ENCODE data around the gene P3H2.
"Not testable (repeated sequence)": the region's sequence is repeated elsewhere in the genome, so short reads cannot be mapped to it uniquely, and the experiment has no call there.

P3H2 gene

GRCh38 chr3:189966843-189967242, 153.9 kb downstream of the P3H2 start:
- ChIA-PET CTCF (interaction anchor here (0.8 to 2.6 kb wide), 19 partner anchors 10 to 457 kb away, joined by 3 to 16 read pairs (median 5); partner anchors contain the start of gene CLDN1), POLR2A (no interaction called here)
- no peak for TF ChIP-seq CTCF (IDR thresholded peaks at IDR 0.05; ENCODE audit: control extremely low read depth, extremely low read depth, low read depth, missing control alignments)
- DNase-seq (ENCODE audit: extremely low spot score), result no peak

GRCh38 chr3:189964623-189965332, 155.9 kb downstream of the P3H2 start:
- TF ChIP-seq CTCF (IDR thresholded peaks at IDR 0.05; ENCODE audit: control extremely low read depth, extremely low read depth, low read depth, missing control alignments), result no peak
- ChIA-PET CTCF (interaction anchor here (0.7 to 3.3 kb wide), 8 partner anchors 10 to 733 kb away, joined by 3 to 15 read pairs (median 7); partner anchors contain the start of gene CLDN1), POLR2A (no interaction called here)
- DNase-seq (ENCODE audit: extremely low spot score), result no peak

- ChIA-PET CTCF (interaction anchor here (0.6 to 5.5 kb wide), 35 partner anchors 8 to 1088 kb away, joined by 3 to 56 read pairs (median 6); partner anchors contain the start of gene CLDN1), POLR2A (no interaction called here)
- no peak for TF ChIP-seq CTCF (IDR thresholded peaks at IDR 0.05; ENCODE audit: control extremely low read depth, extremely low read depth, low read depth, missing control alignments)
- DNase-seq (ENCODE audit: extremely low spot score), result no peak
These were observed 158.2 kb downstream of the P3H2 start for GRCh38 chr3:189962466-189962865.

GRCh38 chr3:189961522-189962161, 159.1 kb downstream of the P3H2 start:
- peak; percentile 75 for DNase-seq (ENCODE audit: extremely low spot score)
- TF ChIP-seq CTCF (IDR thresholded peaks at IDR 0.05; ENCODE audit: control extremely low read depth, extremely low read depth, low read depth, missing control alignments), result peak; percentile 85
- CTCF ChIA-PET, result interaction anchor here (0.6 to 5.5 kb wide), 67 partner anchors 11 to 1089 kb away, joined by 3 to 56 read pairs (median 4); partner anchors contain the start of genes CLDN1, IL1RAP and P3H2
- POLR2A ChIA-PET, result no interaction called here

GRCh38 chr3:189961086-189961485, 159.6 kb downstream of the P3H2 start:
- DNase-seq (ENCODE audit: extremely low spot score); POLR2A ChIA-PET: not testable (repeated sequence)
- CTCF ChIA-PET, result interaction anchor here (0.7 to 5.5 kb wide), 62 partner anchors 10 to 1090 kb away, joined by 3 to 56 read pairs (median 4); partner anchors contain the start of genes CLDN1, IL1RAP and P3H2

- TF ChIP-seq CTCF (IDR thresholded peaks at IDR 0.05; ENCODE audit: control extremely low read depth, extremely low read depth, low read depth, missing control alignments), result no peak
- DNase-seq (ENCODE audit: extremely low spot score), result no peak
- CTCF ChIA-PET, result interaction anchor here (0.8 to 2.8 kb wide), 3 partner anchors 9 to 367 kb away, joined by 3 to 14 read pairs (median 3); partner anchors contain the start of gene CLDN1
- POLR2A ChIA-PET, result no interaction called here
These were observed 165.7 kb downstream of the P3H2 start for GRCh38 chr3:189954733-189955665.
